MM.1S (cell line): ENCODE data around the gene GTF3C2.
A peak's percentile ranks its signal among the peaks of the same experiment; 100 is the strongest.

ENCODE experiments used
- DNase-seq: peaks from one replicate; pipeline ENCODE4 v3.0.0-alpha.2; 2015
- H2AFZ ChIP-seq: fragments of 300-600 bp; sonication (generic); 2 replicates; pipeline ENCODE4 v1.6.0; 2016; ENCODE audit warnings: antibody characterized with exemption, low read length
- H3F3A ChIP-seq: fragments of 300-600 bp; sonication (generic); 2 replicates; pipeline ENCODE4 v1.6.1; 2016; ENCODE audit warnings: mild to moderate bottlenecking, antibody characterized with exemption, low read length, moderate library complexity, mixed read lengths; ENCODE audit not compliant: insufficient read depth
- H3K27ac ChIP-seq: fragments of 300-600 bp; sonication (generic); 2 replicates; pipeline ENCODE4 v1.5.1; 2016; ENCODE audit warnings: mild to moderate bottlenecking, low read length
- H3K27me3 ChIP-seq: fragments of 300-600 bp; sonication (generic); replicated peaks from 2 replicates; pipeline ENCODE4 v1.6.0; 2016; ENCODE audit warnings: low read length; ENCODE audit not compliant: insufficient read depth
- H3K36me3 ChIP-seq: fragments of 300-600 bp; sonication (generic); replicated peaks from 2 replicates; pipeline ENCODE4 v1.6.1; 2016; ENCODE audit warnings: mild to moderate bottlenecking, low read length, mixed read lengths; ENCODE audit not compliant: insufficient read depth
- H3K4me1 ChIP-seq: fragments of 300-600 bp; sonication (generic); 2 replicates; pipeline ENCODE4 v1.6.1; 2016; ENCODE audit warnings: low read length, mixed read lengths
- H3K4me2 ChIP-seq: fragments of 300-600 bp; sonication (generic); 2 replicates; pipeline ENCODE4 v1.6.0; 2016; ENCODE audit warnings: low read depth, low read length
- H3K4me3 ChIP-seq: fragments of 300-600 bp; sonication (generic); 2 replicates; pipeline ENCODE4 v1.5.1; 2016; ENCODE audit warnings: low read length, mixed read lengths
- H3K79me2 ChIP-seq: fragments of 300-600 bp; sonication (generic); 2 replicates; pipeline ENCODE4 v1.6.1; 2016; ENCODE audit warnings: mixed run types, low read length, mixed read lengths
- H3K9ac ChIP-seq: fragments of 300-600 bp; sonication (generic); 2 replicates; pipeline ENCODE4 v1.6.1; 2016; ENCODE audit warnings: low read length, mixed read lengths
- H3K9me2 ChIP-seq: fragments of 300-600 bp; sonication (generic); replicated peaks from 2 replicates; pipeline ENCODE4 v1.6.1; 2016; ENCODE audit warnings: mild to moderate bottlenecking, low read length, mixed read lengths; ENCODE audit not compliant: insufficient read depth
- H3K9me3 ChIP-seq: fragments of 300-600 bp; sonication (generic); replicated peaks from 2 replicates; pipeline ENCODE4 v1.6.1; 2016; ENCODE audit warnings: mild to moderate bottlenecking, low read length, mixed read lengths; ENCODE audit not compliant: insufficient read depth
- H4K20me1 ChIP-seq: fragments of 300-600 bp; sonication (generic); 2 replicates; pipeline ENCODE4 v1.6.1; 2016; ENCODE audit warnings: mild to moderate bottlenecking, low read length, moderate library complexity, mixed read lengths; ENCODE audit not compliant: insufficient read depth
- CTCF ChIP-seq: fragments of 300-600 bp; sonication (generic); IDR thresholded peaks from 2 replicates; pipeline ENCODE4 v1.5.1; 2016; ENCODE audit warnings: antibody characterized with exemption, low read length, mixed read lengths
- EZH2 ChIP-seq: fragments of 300-600 bp; sonication (generic); optimal IDR thresholded peaks from 2 replicates; pipeline ENCODE3; 2017; ENCODE audit warnings: low read depth, mild to moderate bottlenecking, antibody characterized with exemption, low read length, mixed read lengths
- EZH2phosphoT487 ChIP-seq: fragments of 300-600 bp; sonication (generic); IDR thresholded peaks from 2 replicates; pipeline ENCODE4 v1.6.1; 2018; ENCODE audit warnings: antibody characterized with exemption, low read length

Gene GTF3C2

GRCh38 chr2:27362678-27363420 is 6.3 kb upstream of the GTF3C2 start:
- Histone ChIP-seq H3K9me3 (no peaks in the 10 kb centered on the region), H3K79me2 (peaks cover 14% of the 10 kb centered on the region), H3K4me3 (no peak overlapping the region), H3K36me3 (peaks cover 2% of the 10 kb centered on the region), H4K20me1 (no peaks in the 10 kb centered on the region), H3K27me3 (no peaks in the 10 kb centered on the region), H3K9me2 (no peaks in the 10 kb centered on the region), H3K4me2 (no peak overlapping the region), H3K27ac (no peak overlapping the region), H3F3A (peaks cover 6% of the 10 kb centered on the region), H3K9ac (no peak overlapping the region), H2AFZ (no peak overlapping the region), H3K4me1 (no peaks in the 10 kb centered on the region; the same call in 1 of the 2 replicates)
- no peak for DNase-seq
- TF ChIP-seq EZH2phosphoT487 (no peak), EZH2 (no peak)

GRCh38 chr2:27356056-27356381 is 545 bp downstream of the GTF3C2 start:
- peak overlapping the region; percentile 90 for H3K9ac ChIP-seq
- H3F3A ChIP-seq, result peaks cover 13% of the 10 kb centered on the region
- peak overlapping the region; percentile 93 for H3K4me2 ChIP-seq
- no peaks in the 10 kb centered on the region for H3K9me2 ChIP-seq
- TF ChIP-seq EZH2, result no peak
- no peak for TF ChIP-seq CTCF
- no peak for TF ChIP-seq EZH2phosphoT487
- DNase-seq, result no peak
- H3K27ac ChIP-seq, result peak overlapping the region; percentile 97
- H3K9me3 ChIP-seq, result no peaks in the 10 kb centered on the region
- H3K4me1 ChIP-seq, result peaks cover 8% of the 10 kb centered on the region
- H3K36me3 ChIP-seq, result no peaks in the 10 kb centered on the region
- no peaks in the 10 kb centered on the region for H3K27me3 ChIP-seq
- peak overlapping the region; percentile 86 for H2AFZ ChIP-seq
- H3K79me2 ChIP-seq, result peaks cover 74% of the 10 kb centered on the region
- H3K4me3 ChIP-seq, result peak overlapping the region; percentile 95
- H4K20me1 ChIP-seq, result no peaks in the 10 kb centered on the region

- Histone ChIP-seq H3K36me3 (no peaks in the 10 kb centered on the region), H3K4me1 (peaks cover 18% of the 10 kb centered on the region), H3F3A (peaks cover 22% of the 10 kb centered on the region), H3K27ac (no peak overlapping the region), H3K79me2 (peaks cover 88% of the 10 kb centered on the region), H3K9ac (no peak overlapping the region), H3K4me2 (no peak overlapping the region), H3K9me2 (no peaks in the 10 kb centered on the region), H3K27me3 (no peaks in the 10 kb centered on the region), H3K9me3 (no peaks in the 10 kb centered on the region), H3K4me3 (no peak overlapping the region), H4K20me1 (no peaks in the 10 kb centered on the region), H2AFZ (no peak overlapping the region)
- no peak for DNase-seq
- TF ChIP-seq EZH2 (no peak), CTCF (no peak), EZH2phosphoT487 (no peak)
These were observed 2.0 kb downstream of the GTF3C2 start for GRCh38 chr2:27354597-27354927.
